Omental fat pad (tissue), 4 donors: Measurements from ENCODE around the gene TM9SF4. TPM values are rescaled to one million over a fixed set of nuclear protein-coding genes. Genes with fewer than 3 reads are reported as not detected.
A peak's percentile ranks its signal among the peaks of the same experiment; 100 is the strongest.

ENCODE experiments used
- ATAC-seq: fragments of 150-250 bp; one replicate; pipeline ENCODE4 v1.9.1; 2016; ENCODE audit warnings: mild to moderate bottlenecking, moderate library complexity; ENCODE audit not compliant: low FRiP score
- DNase-seq: peaks from one replicate; pipeline ENCODE4 v3.0.0-alpha.2; 2019; ENCODE audit warnings: low spot score
- total RNA-seq, 4 donors: library from RNA; depleted of rRNA; stranded (reverse); fragments of >200 nt; gene quantifications; one replicate each; pipeline ENCODE4 v1.1.0, GENCODE V29; 2016
- TF ChIP-seq, protein P1 (sequence below), 3 donors: fragments of 450-650 bp; IDR thresholded peaks; one replicate each; pipeline ENCODE4 v1.5.1; 2016 to 2017; ENCODE audit warnings: antibody characterized with exemption in 3 of 3, mild to moderate bottlenecking in 3 of 3, moderate library complexity in 2 of 3

Gene TM9SF4
- total RNA-seq, 4 donors from 2014 or later: 23.3 to 32.3 (median 31.5) TPM

DNA sequence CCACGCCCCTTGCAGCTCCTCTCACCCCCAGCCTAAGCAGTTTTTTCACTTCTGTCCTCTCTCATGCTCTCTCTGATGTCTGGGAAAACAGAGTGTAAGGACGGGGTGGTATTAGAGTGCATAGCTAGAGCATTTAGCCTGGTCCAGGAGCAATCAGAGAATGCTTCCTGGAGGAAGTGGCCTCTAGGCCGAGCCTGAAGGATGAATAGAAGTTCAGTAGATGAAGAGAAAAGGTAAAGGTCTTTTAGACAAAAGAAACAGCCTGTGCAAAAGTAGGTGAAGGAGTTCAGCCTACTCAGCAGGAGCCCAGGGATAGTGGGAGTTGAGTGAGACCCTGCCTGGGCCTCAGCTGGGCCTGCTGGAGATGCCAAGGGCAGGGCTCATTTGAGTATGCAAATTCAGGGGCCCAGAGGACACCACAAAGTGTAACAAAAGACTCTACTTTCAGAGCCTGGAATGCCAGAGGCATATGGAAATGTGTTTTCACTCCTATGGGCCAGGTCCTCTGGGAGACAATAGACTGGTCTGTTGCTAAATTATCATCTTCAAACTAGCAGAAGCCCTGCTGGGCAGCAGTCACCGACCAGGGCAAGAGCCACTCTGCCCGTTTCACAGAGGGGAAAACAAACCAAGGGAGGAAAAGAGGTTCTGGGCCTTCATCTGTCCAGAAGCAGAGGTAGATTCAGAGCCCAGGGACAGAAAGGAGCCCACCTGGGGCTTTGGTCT lies 19.7 kb upstream of the TM9SF4 start:
- no peak for ATAC-seq
- DNase-seq: no peak
- TF ChIP-seq, protein P1, sequence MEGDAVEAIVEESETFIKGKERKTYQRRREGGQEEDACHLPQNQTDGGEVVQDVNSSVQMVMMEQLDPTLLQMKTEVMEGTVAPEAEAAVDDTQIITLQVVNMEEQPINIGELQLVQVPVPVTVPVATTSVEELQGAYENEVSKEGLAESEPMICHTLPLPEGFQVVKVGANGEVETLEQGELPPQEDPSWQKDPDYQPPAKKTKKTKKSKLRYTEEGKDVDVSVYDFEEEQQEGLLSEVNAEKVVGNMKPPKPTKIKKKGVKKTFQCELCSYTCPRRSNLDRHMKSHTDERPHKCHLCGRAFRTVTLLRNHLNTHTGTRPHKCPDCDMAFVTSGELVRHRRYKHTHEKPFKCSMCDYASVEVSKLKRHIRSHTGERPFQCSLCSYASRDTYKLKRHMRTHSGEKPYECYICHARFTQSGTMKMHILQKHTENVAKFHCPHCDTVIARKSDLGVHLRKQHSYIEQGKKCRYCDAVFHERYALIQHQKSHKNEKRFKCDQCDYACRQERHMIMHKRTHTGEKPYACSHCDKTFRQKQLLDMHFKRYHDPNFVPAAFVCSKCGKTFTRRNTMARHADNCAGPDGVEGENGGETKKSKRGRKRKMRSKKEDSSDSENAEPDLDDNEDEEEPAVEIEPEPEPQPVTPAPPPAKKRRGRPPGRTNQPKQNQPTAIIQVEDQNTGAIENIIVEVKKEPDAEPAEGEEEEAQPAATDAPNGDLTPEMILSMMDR (IDR thresholded peaks at IDR 0.05): no peak

DNA sequence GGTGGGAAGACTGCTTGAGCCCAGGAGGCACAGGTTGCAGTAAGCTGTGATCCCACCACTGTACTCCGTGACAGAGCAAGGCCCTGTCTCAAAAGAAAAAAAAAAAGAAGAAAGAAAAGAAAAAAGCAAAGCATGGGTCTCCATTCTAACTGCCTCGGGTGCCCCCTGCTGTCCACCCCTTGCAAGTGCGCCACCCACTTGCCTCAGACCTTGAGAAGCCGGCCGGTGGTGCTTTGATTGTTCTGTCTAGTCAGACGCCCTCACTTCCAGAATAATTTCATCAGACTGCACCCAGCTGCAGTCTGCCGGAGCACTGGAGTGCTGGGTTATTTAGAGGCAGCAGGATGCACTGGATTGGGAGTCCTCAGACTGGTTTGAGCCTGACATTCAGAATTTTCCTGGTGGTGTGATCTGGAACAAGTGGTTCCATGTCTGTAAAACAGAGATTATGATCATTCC lies 17.6 kb upstream of the TM9SF4 start:
- DNase-seq: peak; percentile 86
- ATAC-seq: peak; percentile 62
- TF ChIP-seq, protein P1 (IDR thresholded peaks at IDR 0.05): no peak

DNA sequence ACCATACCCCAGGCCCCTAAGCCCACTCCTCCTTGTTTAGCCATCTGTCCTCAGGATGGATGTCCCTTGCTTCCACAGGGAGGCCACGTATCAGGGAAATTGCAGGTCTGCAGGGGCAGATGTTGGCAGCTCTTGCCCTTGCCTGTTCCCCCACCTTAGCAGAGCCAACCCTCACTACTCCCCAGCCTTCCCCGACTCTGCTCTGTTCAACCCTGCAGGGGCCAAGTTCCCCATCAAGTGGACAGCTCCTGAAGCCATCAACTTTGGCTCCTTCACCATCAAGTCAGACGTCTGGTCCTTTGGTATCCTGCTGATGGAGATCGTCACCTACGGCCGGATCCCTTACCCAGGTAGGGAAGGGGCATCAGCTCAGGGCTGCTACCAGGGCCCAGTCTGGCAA lies 10.7 kb upstream of the TM9SF4 start:
- ATAC-seq (no peak), DNase-seq (no peak)
- TF ChIP-seq, protein P1 (IDR thresholded peaks at IDR 0.05): no peak

DNA sequence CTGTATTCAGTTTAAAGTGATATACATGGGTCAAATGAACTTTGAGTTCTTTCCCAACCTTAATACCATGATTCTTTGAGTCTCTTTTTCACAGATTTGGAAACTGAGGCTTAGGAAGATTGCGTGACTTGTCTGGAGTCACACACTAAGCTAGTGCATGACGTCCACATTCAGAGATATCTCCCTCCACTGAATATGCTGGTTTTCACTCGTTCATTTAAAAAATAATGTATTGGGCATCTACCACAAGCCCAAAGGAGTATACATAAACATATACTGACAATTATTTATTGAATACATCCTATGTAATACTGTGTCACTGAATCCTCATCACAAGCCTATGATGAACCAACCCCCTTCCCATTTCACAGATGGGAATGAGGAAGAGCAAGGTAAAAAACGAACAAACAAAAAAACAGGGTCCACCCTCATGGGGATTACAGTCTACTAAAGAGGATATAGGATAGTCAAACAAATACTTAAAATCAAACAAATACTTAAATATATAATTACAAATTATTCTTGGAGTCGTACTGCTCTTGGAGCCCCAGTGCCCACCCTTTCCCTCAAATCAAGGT lies 611 bp upstream of the TM9SF4 start:
- TF ChIP-seq, protein P1 (IDR thresholded peaks at IDR 0.05): no peak
- no peak for ATAC-seq
- DNase-seq: no peak

DNA sequence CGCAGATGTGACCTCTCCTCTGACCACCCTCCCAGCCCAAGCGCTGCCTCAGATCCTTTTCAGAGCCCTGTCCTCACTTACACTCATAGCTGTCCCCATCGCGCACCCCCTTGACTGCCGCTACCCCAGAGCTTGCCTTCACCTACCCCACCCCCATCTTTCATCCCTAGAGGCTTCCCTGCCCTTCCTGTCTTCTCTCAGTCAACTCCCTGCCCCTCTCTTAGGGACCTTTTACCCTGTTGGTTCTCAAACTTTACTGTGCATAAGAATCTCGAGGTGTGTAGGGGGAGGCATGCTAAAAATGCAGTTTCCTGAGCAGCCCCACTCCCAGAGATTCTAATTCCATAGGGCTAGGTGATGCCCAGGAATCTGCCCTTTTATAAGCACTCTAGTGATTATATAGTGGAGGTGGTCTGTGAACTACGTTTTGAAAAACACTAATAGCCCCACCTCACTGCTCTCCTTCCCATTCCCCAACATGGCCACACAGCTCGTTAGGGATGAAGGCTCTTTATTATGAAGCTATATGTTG lies 725 bp downstream of the TM9SF4 start:
- TF ChIP-seq, protein P1 (IDR thresholded peaks at IDR 0.05): no peak
- no peak for ATAC-seq

DNA sequence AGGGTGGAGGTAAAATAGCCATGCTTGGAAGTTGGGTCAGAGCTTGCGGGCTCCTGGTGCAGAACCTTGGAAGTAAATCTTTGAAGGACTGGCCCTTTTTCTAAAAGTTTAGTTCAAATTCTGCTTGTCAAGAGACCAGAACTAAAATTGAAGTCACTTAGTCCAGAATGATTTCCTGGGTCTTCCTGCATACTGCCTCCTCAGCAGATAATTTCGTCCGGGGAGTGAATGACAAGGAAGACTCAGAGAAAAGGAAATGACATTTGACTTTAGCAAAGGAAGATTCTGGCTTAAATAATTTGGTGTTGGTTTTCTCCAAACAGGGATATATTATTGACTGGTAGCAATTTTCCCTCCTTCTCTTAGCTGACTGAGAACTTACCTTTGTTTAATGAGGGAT lies 1.2 kb downstream of the TM9SF4 start:
- DNase-seq (no peak), ATAC-seq (no peak)
- TF ChIP-seq, protein P1 (IDR thresholded peaks at IDR 0.05): no peak

More for the DNA sequence above, 725 bp downstream of the TM9SF4 start:
- DNase-seq: no peak
